GM23248 (cell line): ENCODE measurements around the gene RRAS.

Experiments used
- EZH2 ChIP-seq: fragments of 200-600 bp; sonication (generic); IDR thresholded peaks from 2 replicates; pipeline ENCODE4 v1.6.1; 2018; ENCODE audit warnings: antibody characterized with exemption, mild to moderate bottlenecking; ENCODE audit not compliant: insufficient read depth, poor library complexity, severe bottlenecking
- EZH2phosphoT487 ChIP-seq: fragments of 200-600 bp; sonication (generic); IDR thresholded peaks from 2 replicates; pipeline ENCODE4 v1.6.1; 2018; ENCODE audit warnings: antibody characterized with exemption, moderate library complexity, mild to moderate bottlenecking, low read depth; ENCODE audit not compliant: insufficient read depth

GRCh38 chr19:49686503-49687088, 46.7 kb upstream of the RRAS start:
- no peak for TF ChIP-seq EZH2
- no peak for TF ChIP-seq EZH2phosphoT487
